Loucy (cell line): ENCODE data around the gene LRRC37A2.
"Not testable (repeated sequence)": the region's sequence is repeated elsewhere in the genome, so short reads cannot be mapped to it uniquely, and the experiment has no call there.

Experiments used
- EZH2phosphoT487 ChIP-seq: fragments of 200-600 bp; IDR thresholded peaks from 2 replicates; pipeline ENCODE4 v1.6.1; 2018; ENCODE audit warnings: antibody characterized with exemption, mild to moderate bottlenecking, moderate library complexity, borderline replicate concordance
- TF ChIP-seq, protein P1 (sequence below): fragments of 200-600 bp; sonication (generic); conservative IDR thresholded peaks from 2 replicates; pipeline ENCODE4 v1.5.1; 2014; ENCODE audit warnings: mild to moderate bottlenecking, antibody characterized with exemption, low read length

DNA sequence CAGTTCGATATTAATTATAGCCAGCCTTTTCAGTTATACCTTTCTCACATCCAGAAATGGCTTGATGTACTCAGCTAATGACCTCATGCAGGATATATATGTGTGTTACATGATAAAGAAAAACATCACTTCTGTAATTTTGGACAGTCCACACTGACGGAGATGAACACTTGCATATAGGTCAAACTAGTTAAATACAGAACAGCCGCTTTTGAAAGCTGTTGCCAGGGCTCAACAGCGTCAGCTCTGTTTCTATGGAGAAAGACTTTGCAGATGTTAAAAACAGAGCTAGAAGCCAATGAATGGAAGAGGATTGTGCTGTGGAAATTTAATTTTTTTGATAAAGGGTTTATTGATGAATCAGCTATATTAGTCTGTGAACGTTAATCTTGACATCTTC, 44.6 kb upstream of the LRRC37A2 start:
- TF ChIP-seq, protein P1, sequence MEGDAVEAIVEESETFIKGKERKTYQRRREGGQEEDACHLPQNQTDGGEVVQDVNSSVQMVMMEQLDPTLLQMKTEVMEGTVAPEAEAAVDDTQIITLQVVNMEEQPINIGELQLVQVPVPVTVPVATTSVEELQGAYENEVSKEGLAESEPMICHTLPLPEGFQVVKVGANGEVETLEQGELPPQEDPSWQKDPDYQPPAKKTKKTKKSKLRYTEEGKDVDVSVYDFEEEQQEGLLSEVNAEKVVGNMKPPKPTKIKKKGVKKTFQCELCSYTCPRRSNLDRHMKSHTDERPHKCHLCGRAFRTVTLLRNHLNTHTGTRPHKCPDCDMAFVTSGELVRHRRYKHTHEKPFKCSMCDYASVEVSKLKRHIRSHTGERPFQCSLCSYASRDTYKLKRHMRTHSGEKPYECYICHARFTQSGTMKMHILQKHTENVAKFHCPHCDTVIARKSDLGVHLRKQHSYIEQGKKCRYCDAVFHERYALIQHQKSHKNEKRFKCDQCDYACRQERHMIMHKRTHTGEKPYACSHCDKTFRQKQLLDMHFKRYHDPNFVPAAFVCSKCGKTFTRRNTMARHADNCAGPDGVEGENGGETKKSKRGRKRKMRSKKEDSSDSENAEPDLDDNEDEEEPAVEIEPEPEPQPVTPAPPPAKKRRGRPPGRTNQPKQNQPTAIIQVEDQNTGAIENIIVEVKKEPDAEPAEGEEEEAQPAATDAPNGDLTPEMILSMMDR: not testable (repeated sequence)
- TF ChIP-seq EZH2phosphoT487: not testable (repeated sequence)
